ENCODE results near the gene FUZ.

- TF ChIP-seq POLR2AphosphoS5 (IDR thresholded peaks at IDR 0.05) (no peak), CTCF (IDR thresholded peaks at IDR 0.05) (no peak), POLR2A (IDR thresholded peaks at IDR 0.05) (no peak), EP300 (IDR thresholded peaks at IDR 0.05) (no peak)
These were observed 11.0 kb downstream of the FUZ start for GRCh38 chr19:49801966-49802661.

All from upper lobe of left lung (tissue), 4 donors.